Hematopoietic multipotent progenitor cell treated with erythropoietin and hydrocortisone succinate and interleukin-3 and kit ligand, for 6 days (in vitro differentiated cells): ENCODE results near the gene FOXP2.

Experiments used
- DNase-seq: peaks from one replicate; pipeline ENCODE4 v3.0.0-alpha.2; 2015

The FOXP2 gene

GRCh38 chr7:114741911-114742310 lies 327.3 kb downstream of the FOXP2 start:
- no peak for DNase-seq
